ENCODE results near the gene CCL19. TPM values are rescaled to one million over a fixed set of nuclear protein-coding genes. Genes with fewer than 3 reads are reported as not detected.
"Not testable (repeated sequence)": the region's sequence is repeated elsewhere in the genome, so short reads cannot be mapped to it uniquely, and the experiment has no call there.

The CCL19 gene
- total RNA-seq, 1 experiment from 2014 or later, result not detected

DNA sequence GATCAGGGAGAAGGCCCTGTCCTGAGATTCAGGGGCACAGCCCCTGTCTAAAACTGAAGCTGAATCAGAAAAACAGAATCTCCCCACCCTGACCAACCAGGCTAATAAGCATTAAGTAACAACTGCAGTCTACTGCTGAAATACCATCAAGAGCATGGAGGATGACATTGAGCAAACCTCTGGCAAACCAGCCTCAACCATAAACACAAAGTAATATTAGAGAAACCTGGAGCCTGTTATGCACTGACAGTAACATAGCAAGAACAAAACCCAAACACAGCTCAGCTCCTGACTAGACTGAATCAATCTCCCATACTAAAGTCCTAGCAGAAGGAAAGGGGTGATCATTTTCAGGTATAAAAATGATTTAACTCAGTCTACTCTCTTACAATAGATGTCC, 43.6 kb upstream of the CCL19 start:
- no peak overlapping the region for H2AFZ ChIP-seq (ENCODE audit: low read length)
- no peak for TF ChIP-seq EZH2 (IDR thresholded peaks at IDR 0.05; ENCODE audit: low read length, unreplicated experiment)
- peaks cover 3% of the 10 kb centered on the region; the same call in 1 of the 2 replicates for H3K27me3 ChIP-seq (ENCODE audit: low read length)
- no peaks in the 10 kb centered on the region for H4K20me1 ChIP-seq (ENCODE audit: low read length)
- no peaks in the 10 kb centered on the region for H3K9me3 ChIP-seq (ENCODE audit: low read length)
- no peak for ATAC-seq
- intact Hi-C loops (cut with micrococcal nuclease), result no loop called here
- H3K4me3 ChIP-seq (ENCODE audit: low read length), result no peak overlapping the region
- no peaks in the 10 kb centered on the region for H3K9me2 ChIP-seq (replicated peaks; ENCODE audit: low read length)
- no peaks in the 10 kb centered on the region for H3K36me3 ChIP-seq (ENCODE audit: low read depth, low read length)
- no peak overlapping the region for H3K27ac ChIP-seq (ENCODE audit: low read length)
- no peak overlapping the region for H3K9ac ChIP-seq (ENCODE audit: low read length)
- H3K79me2 ChIP-seq (ENCODE audit: low read length), result no peaks in the 10 kb centered on the region
- ChIA-PET POLR2A (ENCODE audit: unreplicated experiment) (no interaction called here), CTCF (interaction anchor here (0.6 to 0.9 kb wide), 2 partner anchors 32 to 225 kb away, joined by 3 to 8 read pairs; no protein-coding TSS in a partner anchor)
- H3K4me2 ChIP-seq (ENCODE audit: low read length), result no peak overlapping the region
- no peaks in the 10 kb centered on the region for H3F3A ChIP-seq (ENCODE audit: low read length, unreplicated experiment)
- no peak for DNase-seq
- no peaks in the 10 kb centered on the region for H3K4me1 ChIP-seq (ENCODE audit: insufficient read depth, low read length)
- no TSS peak for BruUV-seq (replicated peaks)

DNA sequence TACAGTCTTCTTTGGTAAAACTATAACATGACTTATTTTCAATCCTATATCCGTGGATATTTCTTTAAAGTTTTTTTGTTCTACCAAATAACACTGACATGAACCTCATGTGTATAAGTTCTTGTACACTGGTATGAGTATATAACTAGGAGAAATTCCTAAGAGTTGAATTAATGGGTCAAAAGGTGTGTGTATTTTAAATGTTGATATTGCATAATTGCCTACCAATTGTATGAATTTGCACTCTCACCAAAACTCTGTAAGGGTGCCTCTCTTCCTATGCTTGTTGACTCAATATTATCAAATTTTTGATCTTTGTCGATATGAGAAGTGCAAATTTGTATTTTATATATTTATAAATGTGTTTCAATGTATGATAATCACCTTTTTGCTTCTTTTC, 41.8 kb upstream of the CCL19 start:
- no peak overlapping the region for H3K4me2 ChIP-seq (ENCODE audit: low read length)
- H2AFZ ChIP-seq (ENCODE audit: low read length), result no peak overlapping the region
- no peak for ATAC-seq
- no peaks in the 10 kb centered on the region for H3K79me2 ChIP-seq (ENCODE audit: low read length)
- DNase-seq, result peak; percentile 11
- no peaks in the 10 kb centered on the region for H3F3A ChIP-seq (ENCODE audit: low read length, unreplicated experiment)
- no peaks in the 10 kb centered on the region for H3K9me2 ChIP-seq (replicated peaks; ENCODE audit: low read length)
- H3K36me3 ChIP-seq (ENCODE audit: low read depth, low read length), result no peaks in the 10 kb centered on the region
- no peaks in the 10 kb centered on the region for H4K20me1 ChIP-seq (ENCODE audit: low read length)
- no peak overlapping the region for H3K4me3 ChIP-seq (ENCODE audit: low read length)
- intact Hi-C loops (cut with micrococcal nuclease), result no loop called here
- CTCF ChIA-PET, result no interaction called here
- H3K4me1 ChIP-seq (ENCODE audit: insufficient read depth, low read length), result no peaks in the 10 kb centered on the region
- peaks cover 3% of the 10 kb centered on the region; the same call in 1 of the 2 replicates for H3K27me3 ChIP-seq (ENCODE audit: low read length)
- BruUV-seq (replicated peaks), result no TSS peak
- no peak overlapping the region for H3K9ac ChIP-seq (ENCODE audit: low read length)
- TF ChIP-seq EZH2 (IDR thresholded peaks at IDR 0.05; ENCODE audit: low read length, unreplicated experiment), result no peak
- no peak for TF ChIP-seq EZH2phosphoT487 (IDR thresholded peaks at IDR 0.05; ENCODE audit: borderline replicate concordance, low read length)
- no peak overlapping the region for H3K27ac ChIP-seq (ENCODE audit: low read length)
- no peaks in the 10 kb centered on the region for H3K9me3 ChIP-seq (ENCODE audit: low read length)
- POLR2A ChIA-PET (ENCODE audit: unreplicated experiment), result no interaction called here

DNA sequence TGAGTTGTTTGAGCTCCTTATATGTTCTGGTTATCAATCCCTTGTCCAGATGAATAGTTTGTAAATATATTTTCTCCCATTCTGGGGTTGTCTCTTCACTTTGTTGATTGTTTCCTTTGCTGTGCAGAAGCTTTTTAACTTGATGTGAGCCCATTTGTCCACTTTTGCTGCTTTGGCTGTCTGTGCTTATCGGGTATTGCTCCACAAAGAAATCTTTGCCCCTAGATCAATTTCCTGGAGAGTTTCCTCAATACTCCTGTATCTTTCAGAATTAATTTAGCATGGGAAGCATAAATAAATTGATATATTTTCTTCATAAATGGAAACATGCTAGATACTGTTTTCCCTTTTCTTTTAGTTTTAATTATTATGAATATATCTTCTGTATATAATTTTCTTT, 41.4 kb upstream of the CCL19 start:
- no TSS peak for BruUV-seq (replicated peaks)
- no peaks in the 10 kb centered on the region for H3F3A ChIP-seq (ENCODE audit: low read length, unreplicated experiment)
- H3K9me2 ChIP-seq (replicated peaks; ENCODE audit: low read length), result no peaks in the 10 kb centered on the region
- peaks cover 3% of the 10 kb centered on the region; the same call in 1 of the 2 replicates for H3K27me3 ChIP-seq (ENCODE audit: low read length)
- TF ChIP-seq EZH2 (IDR thresholded peaks at IDR 0.05; ENCODE audit: low read length, unreplicated experiment) (no peak), EZH2phosphoT487 (IDR thresholded peaks at IDR 0.05; ENCODE audit: borderline replicate concordance, low read length) (no peak)
- TF ChIP-seq, protein P1, sequence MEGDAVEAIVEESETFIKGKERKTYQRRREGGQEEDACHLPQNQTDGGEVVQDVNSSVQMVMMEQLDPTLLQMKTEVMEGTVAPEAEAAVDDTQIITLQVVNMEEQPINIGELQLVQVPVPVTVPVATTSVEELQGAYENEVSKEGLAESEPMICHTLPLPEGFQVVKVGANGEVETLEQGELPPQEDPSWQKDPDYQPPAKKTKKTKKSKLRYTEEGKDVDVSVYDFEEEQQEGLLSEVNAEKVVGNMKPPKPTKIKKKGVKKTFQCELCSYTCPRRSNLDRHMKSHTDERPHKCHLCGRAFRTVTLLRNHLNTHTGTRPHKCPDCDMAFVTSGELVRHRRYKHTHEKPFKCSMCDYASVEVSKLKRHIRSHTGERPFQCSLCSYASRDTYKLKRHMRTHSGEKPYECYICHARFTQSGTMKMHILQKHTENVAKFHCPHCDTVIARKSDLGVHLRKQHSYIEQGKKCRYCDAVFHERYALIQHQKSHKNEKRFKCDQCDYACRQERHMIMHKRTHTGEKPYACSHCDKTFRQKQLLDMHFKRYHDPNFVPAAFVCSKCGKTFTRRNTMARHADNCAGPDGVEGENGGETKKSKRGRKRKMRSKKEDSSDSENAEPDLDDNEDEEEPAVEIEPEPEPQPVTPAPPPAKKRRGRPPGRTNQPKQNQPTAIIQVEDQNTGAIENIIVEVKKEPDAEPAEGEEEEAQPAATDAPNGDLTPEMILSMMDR (conservative IDR thresholded peaks at IDR 0.05; ENCODE audit: low read depth, low read length), result no peak
- H3K4me1 ChIP-seq (ENCODE audit: insufficient read depth, low read length), result no peaks in the 10 kb centered on the region
- H3K9me3 ChIP-seq (ENCODE audit: low read length), result no peaks in the 10 kb centered on the region
- no peak overlapping the region for H3K4me3 ChIP-seq (ENCODE audit: low read length)
- H2AFZ ChIP-seq (ENCODE audit: low read length), result no peak overlapping the region
- CTCF ChIA-PET, result no interaction called here
- DNase-seq, result no peak
- POLR2A ChIA-PET (ENCODE audit: unreplicated experiment), result no interaction called here
- no peak overlapping the region for H3K4me2 ChIP-seq (ENCODE audit: low read length)
- H3K79me2 ChIP-seq (ENCODE audit: low read length), result no peaks in the 10 kb centered on the region
- H3K27ac ChIP-seq (ENCODE audit: low read length), result no peak overlapping the region
- no peak overlapping the region for H3K9ac ChIP-seq (ENCODE audit: low read length)
- no peaks in the 10 kb centered on the region for H4K20me1 ChIP-seq (ENCODE audit: low read length)
- intact Hi-C loops (cut with micrococcal nuclease), result no loop called here
- no peak for ATAC-seq
- H3K36me3 ChIP-seq (ENCODE audit: low read depth, low read length), result no peaks in the 10 kb centered on the region

DNA sequence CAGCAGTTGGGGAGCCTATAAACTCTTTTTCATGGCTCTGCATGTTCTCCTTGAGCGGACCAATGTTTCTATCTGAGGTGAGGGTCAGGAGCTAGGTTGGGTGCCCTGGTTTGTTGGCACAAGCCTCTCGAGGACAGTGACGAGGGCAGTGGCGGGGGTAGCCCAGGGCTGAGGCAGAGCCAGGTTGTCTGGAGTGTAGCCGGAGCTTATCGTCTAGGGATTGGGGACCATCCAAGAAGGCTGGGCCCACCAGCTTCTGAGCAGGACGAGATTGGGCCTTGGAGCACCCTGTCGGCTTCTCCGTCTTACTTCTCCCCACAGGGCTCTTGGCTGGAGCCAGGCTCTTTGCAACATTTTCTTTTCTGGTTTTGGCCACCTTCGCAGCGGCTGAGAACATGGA, 32.1 kb upstream of the CCL19 start:
- Histone ChIP-seq H3K9ac (ENCODE audit: low read length) (no peak overlapping the region), H3F3A (ENCODE audit: low read length, unreplicated experiment) (no peaks in the 10 kb centered on the region), H3K4me3 (ENCODE audit: low read length) (no peak overlapping the region), H4K20me1 (ENCODE audit: low read length) (no peaks in the 10 kb centered on the region), H3K4me2 (ENCODE audit: low read length) (no peak overlapping the region), H3K4me1 (ENCODE audit: insufficient read depth, low read length) (no peaks in the 10 kb centered on the region), H3K27me3 (ENCODE audit: low read length) (no peaks in the 10 kb centered on the region), H3K79me2 (ENCODE audit: low read length) (no peaks in the 10 kb centered on the region), H3K27ac (ENCODE audit: low read length) (no peak overlapping the region), H2AFZ (ENCODE audit: low read length) (no peak overlapping the region), H3K9me2 (replicated peaks; ENCODE audit: low read length) (no peaks in the 10 kb centered on the region), H3K36me3 (ENCODE audit: low read depth, low read length) (no peaks in the 10 kb centered on the region), H3K9me3 (ENCODE audit: low read length) (no peaks in the 10 kb centered on the region)
- DNase-seq (no peak), ATAC-seq (no peak)
- intact Hi-C loops (cut with micrococcal nuclease), result no loop called here
- POLR2A ChIA-PET (ENCODE audit: unreplicated experiment), result no interaction called here
- TF ChIP-seq EZH2 (IDR thresholded peaks at IDR 0.05; ENCODE audit: low read length, unreplicated experiment), result no peak
- no peak for TF ChIP-seq EZH2phosphoT487 (IDR thresholded peaks at IDR 0.05; ENCODE audit: borderline replicate concordance, low read length)
- TF ChIP-seq, protein P1 (conservative IDR thresholded peaks at IDR 0.05; ENCODE audit: low read depth, low read length), result no peak
- CTCF ChIA-PET, result no interaction called here
- no TSS peak for BruUV-seq (replicated peaks)

DNA sequence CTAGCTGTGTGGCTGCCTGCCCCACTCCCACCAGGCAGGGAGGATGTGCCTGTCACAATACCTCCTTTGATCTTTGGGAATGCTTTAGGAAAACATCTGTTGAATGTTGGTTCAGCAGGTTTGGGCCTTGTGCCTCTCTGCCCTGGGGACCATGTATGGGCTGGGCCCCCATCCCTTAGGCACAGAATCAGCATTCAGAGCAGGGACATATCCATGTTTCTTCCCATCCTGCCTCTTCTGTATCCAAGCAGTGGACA, 28.6 kb upstream of the CCL19 start:
- CTCF ChIA-PET; H3K4me3 ChIP-seq (ENCODE audit: low read length); H3K27ac ChIP-seq (ENCODE audit: low read length); H3K27me3 ChIP-seq (ENCODE audit: low read length); H3K9ac ChIP-seq (ENCODE audit: low read length); H3F3A ChIP-seq (ENCODE audit: low read length, unreplicated experiment); intact Hi-C loops (cut with micrococcal nuclease); H3K9me2 ChIP-seq (replicated peaks; ENCODE audit: low read length); H2AFZ ChIP-seq (ENCODE audit: low read length); DNase-seq; ATAC-seq; H3K79me2 ChIP-seq (ENCODE audit: low read length); H4K20me1 ChIP-seq (ENCODE audit: low read length); H3K4me2 ChIP-seq (ENCODE audit: low read length); H3K36me3 ChIP-seq (ENCODE audit: low read depth, low read length); H3K9me3 ChIP-seq (ENCODE audit: low read length); H3K4me1 ChIP-seq (ENCODE audit: insufficient read depth, low read length); POLR2A ChIA-PET (ENCODE audit: unreplicated experiment); BruUV-seq (replicated peaks): not testable (repeated sequence)
